ENCODE measurements around the gene CES3. TPM values are rescaled to one million over a fixed set of nuclear protein-coding genes. Genes with fewer than 3 reads are reported as not detected.

Gene CES3
- total RNA-seq, 1 experiment from 2014 or later: 3.7 TPM

- H3K9me3 Mint-ChIP-seq: no peaks in the 10 kb centered on the region; a peak in 1 of 5 replicates
- H3K27me3 Mint-ChIP-seq (ENCODE audit: low read depth): peaks cover 61% of the 10 kb centered on the region
Measured at GRCh38 chr16:66920299-66920590, 40.8 kb upstream of the CES3 start.

More at GRCh38 chr16:66920299-66920590, 40.8 kb upstream of the CES3 start:
- no peak overlapping the region for H2AK5ac ChIP-seq (ENCODE audit: insufficient read length, low read length)
- H2BK20ac ChIP-seq (ENCODE audit: low read depth, low read length, poor library complexity, severe bottlenecking): no peak overlapping the region
- no CpG with 5 or more reads among the region's 2 CpGs for WGBS (ENCODE audit: extremely low coverage, insufficient read length, low lambda C conversion rate)
- H2BK12ac ChIP-seq (ENCODE audit: insufficient read length, low read depth, low read length): no peak overlapping the region
- H3K4me1 ChIP-seq (ENCODE audit: insufficient read depth, low read length): no peaks in the 10 kb centered on the region
- H3K23ac ChIP-seq (ENCODE audit: insufficient read length, low read depth, low read length): no peak overlapping the region
- no peak overlapping the region for H3K18ac ChIP-seq (ENCODE audit: insufficient read length, low read depth, low read length)
- H3K9ac ChIP-seq (ENCODE audit: extremely low read depth, insufficient read length, low read length): no peak overlapping the region
- no peak overlapping the region for H3K4ac ChIP-seq (ENCODE audit: low read depth, low read length)
- no peak overlapping the region for H3T11ph ChIP-seq (ENCODE audit: low read length)
- no peak for DNase-seq
- no peaks in the 10 kb centered on the region for H3K79me1 ChIP-seq (ENCODE audit: insufficient read depth, low read depth, low read length, poor library complexity, severe bottlenecking)
- no peak overlapping the region for H2BK120ac ChIP-seq (ENCODE audit: low read depth, low read length, poor library complexity, severe bottlenecking)
- no peak overlapping the region for H3K4me2 ChIP-seq (ENCODE audit: insufficient read depth, insufficient read length, low read length)
- no peak overlapping the region for H2BK5ac ChIP-seq (ENCODE audit: insufficient read length, low read length)
- no peak overlapping the region for H4K91ac ChIP-seq (ENCODE audit: insufficient read length, low read depth, low read length)
- no peak overlapping the region for H3K14ac ChIP-seq (ENCODE audit: insufficient read depth, low read length)
- H3K4me3 Mint-ChIP-seq: no peak overlapping the region
- peaks cover 2% of the 10 kb centered on the region for H3K23me2 ChIP-seq (ENCODE audit: insufficient read length, low read depth, low read length, poor library complexity, severe bottlenecking)
- H3K27ac ChIP-seq (ENCODE audit: insufficient read length, low read depth, low read length): no peak overlapping the region
- no peak for TF ChIP-seq CTCF (conservative IDR thresholded peaks at IDR 0.05)
- no peak overlapping the region for H2AFZ ChIP-seq (ENCODE audit: low read length)
- no peaks in the 10 kb centered on the region for H3K79me2 ChIP-seq (ENCODE audit: insufficient read depth, low read length)
- H4K20me1 ChIP-seq (ENCODE audit: control insufficient read depth, insufficient read depth, insufficient read length): no peaks in the 10 kb centered on the region
- no peaks in the 10 kb centered on the region for H3K9me3 ChIP-seq (ENCODE audit: control insufficient read depth, low read depth, low read length)
- no peak overlapping the region for H2BK15ac ChIP-seq (ENCODE audit: low read depth, low read length)
- no peaks in the 10 kb centered on the region; a peak in 1 of 7 replicates for H3K36me3 Mint-ChIP-seq (ENCODE audit: insufficient read depth in 1 of 3, low read depth in 3 of 3)
- H3K27ac Mint-ChIP-seq: no peak overlapping the region
- peaks cover 0 to under 1% of the 10 kb centered on the region in 2 experiments; a peak in 1 of 4 replicates for H3K4me1 Mint-ChIP-seq
- H4K8ac ChIP-seq (replicated peaks; ENCODE audit: insufficient read length, low read depth, low read length): no peak overlapping the region
- H3K27me3 ChIP-seq (ENCODE audit: insufficient read depth, low read length): peaks cover 4% of the 10 kb centered on the region; the same call in 1 of the 2 replicates
- no peak overlapping the region for H3K56ac ChIP-seq (ENCODE audit: insufficient read length, low read depth, low read length)
- no peak overlapping the region for H4K5ac ChIP-seq (ENCODE audit: insufficient read length, low read depth, low read length)

All from H9 (cell line).